WERI-Rb-1 (cell line): Measurements from ENCODE around the gene FLOT1.
"Not testable (repeated sequence)": the region's sequence is repeated elsewhere in the genome, so short reads cannot be mapped to it uniquely, and the experiment has no call there.

Experiments
- DNase-seq: peaks from one replicate; pipeline ENCODE4 v3.0.0-alpha.2; 2020
- H3K27ac ChIP-seq: fragments of 250-450 bp; sonication (Bioruptor Pico); 2 replicates; pipeline ENCODE4 v1.5.1; 2020; ENCODE audit warnings: mild to moderate bottlenecking, moderate library complexity
- H3K27me3 ChIP-seq: fragments of 250-450 bp; sonication (Bioruptor Pico); 2 replicates; pipeline ENCODE4 v1.5.1; 2021; ENCODE audit warnings: mild to moderate bottlenecking, low read depth, moderate library complexity; ENCODE audit not compliant: insufficient read depth, severe bottlenecking
- H3K36me3 ChIP-seq: fragments of 250-450 bp; sonication (Bioruptor Pico); 2 replicates; pipeline ENCODE4 v1.5.1; 2020; ENCODE audit warnings: mild to moderate bottlenecking, moderate library complexity
- H3K4me3 ChIP-seq: 2 replicates; pipeline ENCODE4 v1.5.1; 2011; ENCODE audit warnings: low read depth, mild to moderate bottlenecking, control low read depth, low read length
- H3K9me3 ChIP-seq: fragments of 250-450 bp; sonication (Bioruptor Pico); 2 replicates; pipeline ENCODE4 v1.5.1; 2021; ENCODE audit warnings: mild to moderate bottlenecking, moderate library complexity; ENCODE audit not compliant: severe bottlenecking
- CTCF ChIP-seq: IDR thresholded peaks from 2 replicates; pipeline ENCODE4 v1.5.1; 2011; ENCODE audit warnings: low read depth, mild to moderate bottlenecking, control low read depth, inconsistent platforms, low read length

The FLOT1 gene

GRCh38 chr6:30726506-30727413, 15.7 kb downstream of the FLOT1 start:
- H3K36me3 ChIP-seq = peaks cover 91% of the 10 kb centered on the region
- no peaks in the 10 kb centered on the region for H3K27me3 ChIP-seq
- no peaks in the 10 kb centered on the region for H3K9me3 ChIP-seq
- no peak for DNase-seq
- no peak overlapping the region for H3K27ac ChIP-seq
- no peak overlapping the region for H3K4me3 ChIP-seq
- TF ChIP-seq CTCF = no peak

GRCh38 chr6:30725713-30726505, 16.6 kb downstream of the FLOT1 start:
- no peaks in the 10 kb centered on the region for H3K27me3 ChIP-seq
- H3K27ac ChIP-seq = no peak overlapping the region
- TF ChIP-seq CTCF = no peak
- no peak for DNase-seq
- peaks cover 93% of the 10 kb centered on the region for H3K36me3 ChIP-seq
- no peaks in the 10 kb centered on the region for H3K9me3 ChIP-seq
- no peak overlapping the region for H3K4me3 ChIP-seq

- Histone ChIP-seq H3K4me3 (no peak overlapping the region), H3K36me3 (peaks cover 94% of the 10 kb centered on the region), H3K9me3 (no peaks in the 10 kb centered on the region), H3K27me3 (no peaks in the 10 kb centered on the region), H3K27ac (no peak overlapping the region)
- no peak for DNase-seq
- TF ChIP-seq CTCF = no peak
Observed at GRCh38 chr6:30724906-30725667, 17.4 kb downstream of the FLOT1 start.

GRCh38 chr6:30723843-30724741, 18.4 kb downstream of the FLOT1 start:
- not testable (repeated sequence) for H3K9me3 ChIP-seq, H3K4me3 ChIP-seq, H3K27ac ChIP-seq, DNase-seq, H3K27me3 ChIP-seq
- H3K36me3 ChIP-seq = peaks cover 84% of the 10 kb centered on the region
- 0 out of 2 replicates have a peak, but pooled peaks have one; percentile 11 for TF ChIP-seq CTCF

GRCh38 chr6:30723159-30723842, 19.2 kb downstream of the FLOT1 start:
- Histone ChIP-seq H3K36me3 (peaks cover 77% of the 10 kb centered on the region), H3K27ac (peak overlapping the region; percentile 10; the same call in 1 of the 2 replicates)
- not testable (repeated sequence) for DNase-seq, H3K4me3 ChIP-seq, H3K9me3 ChIP-seq, H3K27me3 ChIP-seq
